GM23338 (cell line): Measurements from ENCODE around the gene MT2A. TPM values are rescaled to one million over a fixed set of nuclear protein-coding genes. Genes with fewer than 3 reads are reported as not detected.
"Not testable (repeated sequence)": the region's sequence is repeated elsewhere in the genome, so short reads cannot be mapped to it uniquely, and the experiment has no call there.

Source experiments
- ATAC-seq: fragments of 200-7000 bp; cut with Tn5 transposase; 3 replicates; pipeline ENCODE4 v1.9.1; 2020
- DNase-seq: peaks from one replicate; pipeline ENCODE4 v3.0.0-alpha.2; 2015; ENCODE audit warnings: low spot score
- H2AFZ ChIP-seq: fragments of 200-600 bp; sonication (generic); 2 replicates; pipeline ENCODE4 v1.8.0; 2016; ENCODE audit warnings: antibody characterized with exemption, mild to moderate bottlenecking, moderate library complexity
- H3F3A ChIP-seq: fragments of 200-600 bp; sonication (generic); replicated peaks from 2 replicates; pipeline ENCODE4 v1.8.0; 2017; ENCODE audit warnings: antibody characterized with exemption, mixed run types, low read depth
- H3K27ac ChIP-seq: fragments of 200-600 bp; sonication (generic); 2 replicates; pipeline ENCODE4 v1.6.1; 2016; ENCODE audit warnings: low read depth
- H3K27me3 ChIP-seq: fragments of 200-600 bp; sonication (generic); 2 replicates; pipeline ENCODE4 v1.8.0; 2016; ENCODE audit warnings: mild to moderate bottlenecking, mixed run types, moderate library complexity; ENCODE audit not compliant: insufficient read depth
- H3K36me3 ChIP-seq: fragments of 200-600 bp; sonication (generic); 2 replicates; pipeline ENCODE4 v1.8.0; 2016; ENCODE audit warnings: mild to moderate bottlenecking; ENCODE audit not compliant: insufficient read depth
- H3K4me1 ChIP-seq: fragments of 200-600 bp; sonication (generic); 2 replicates; pipeline ENCODE4 v1.8.0; 2016; ENCODE audit warnings: mild to moderate bottlenecking, moderate library complexity; ENCODE audit not compliant: insufficient read depth
- H3K4me2 ChIP-seq: fragments of 200-600 bp; sonication (generic); 2 replicates; pipeline ENCODE4 v1.7.1; 2017; ENCODE audit warnings: mixed run types
- H3K4me3 ChIP-seq: fragments of 200-600 bp; sonication (generic); 2 replicates; pipeline ENCODE4 v1.6.1; 2016; ENCODE audit warnings: mixed run types
- H3K79me2 ChIP-seq: fragments of 200-600 bp; sonication (generic); replicated peaks from 2 replicates; pipeline ENCODE4 v1.8.0; 2017; ENCODE audit warnings: mild to moderate bottlenecking; ENCODE audit not compliant: insufficient read depth
- H3K9me2 ChIP-seq: fragments of 200-600 bp; sonication (generic); 2 replicates; pipeline ENCODE4 v1.8.0; 2017; ENCODE audit not compliant: insufficient read depth
- H4K20me1 ChIP-seq: fragments of 200-600 bp; sonication (generic); replicated peaks from 2 replicates; pipeline ENCODE4 v1.8.0; 2017; ENCODE audit warnings: mild to moderate bottlenecking; ENCODE audit not compliant: insufficient read depth
- H3K27ac Mint-ChIP-seq: 2 replicates; pipeline ENCODE4 v1.8.0; 2020; ENCODE audit warnings: inconsistent platforms, mild to moderate bottlenecking, moderate library complexity, mixed read lengths
- H3K27me3 Mint-ChIP-seq: 3 replicates; pipeline ENCODE4 v1.8.0; 2022; ENCODE audit warnings: low read depth, mild to moderate bottlenecking, moderate library complexity, mixed read lengths, inconsistent platforms; ENCODE audit not compliant: insufficient read depth, poor library complexity
- H3K36me3 Mint-ChIP-seq: 3 replicates; pipeline ENCODE4 v1.8.0; 2021; ENCODE audit warnings: low read depth, mild to moderate bottlenecking, inconsistent platforms, moderate library complexity, mixed read lengths
- H3K4me1 Mint-ChIP-seq: 3 replicates; pipeline ENCODE4 v1.8.0; 2020; ENCODE audit warnings: mild to moderate bottlenecking, inconsistent platforms, mixed read lengths
- H3K4me3 Mint-ChIP-seq: 3 replicates; pipeline ENCODE4 v1.8.0; 2021; ENCODE audit warnings: moderate library complexity, mild to moderate bottlenecking, inconsistent platforms, mixed read lengths
- H3K9me3 Mint-ChIP-seq: 3 replicates; pipeline ENCODE4 v1.8.0; 2020; ENCODE audit warnings: moderate library complexity, mild to moderate bottlenecking, inconsistent platforms, mixed read lengths
- CREB1 ChIP-seq: fragments of 250-450 bp; sonication (Bioruptor Pico); IDR thresholded peaks from 2 replicates; pipeline ENCODE4 v1.5.0; 2020; ENCODE audit warnings: low read depth, mild to moderate bottlenecking, moderate library complexity
- EZH2phosphoT487 ChIP-seq: fragments of 200-600 bp; sonication (generic); IDR thresholded peaks from one replicate; pipeline ENCODE4 v1.8.1; 2018; ENCODE audit warnings: antibody characterized with exemption; ENCODE audit not compliant: unreplicated experiment
- STAT1 ChIP-seq: IDR thresholded peaks from one replicate; pipeline ENCODE4 v1.6.1; 2016; ENCODE audit warnings: antibody characterized with exemption; ENCODE audit not compliant: unreplicated experiment
- ZNF114 ChIP-seq: fragments of 250-450 bp; sonication (Bioruptor Pico); IDR thresholded peaks from 2 replicates; pipeline ENCODE4 v1.5.0; 2020; ENCODE audit warnings: mild to moderate bottlenecking, moderate library complexity
- ZNF331 ChIP-seq: fragments of 250-450 bp; sonication (Bioruptor Pico); IDR thresholded peaks from 2 replicates; pipeline ENCODE4 v1.5.0; 2020; ENCODE audit warnings: low read depth, mild to moderate bottlenecking, moderate library complexity
- polyA plus RNA-seq: library from polyadenylated mRNA; unstranded; fragments of >200 nt; fragmentation: Nextera tagmentation; extraction: Ambion mirVana; gene quantifications from 2 replicates; pipeline ENCODE4 v1.2.1, GENCODE V29; 2016
- total RNA-seq: library from RNA; depleted of rRNA; stranded (reverse); fragments of >200 nt; shearing (Covaris generic); gene quantifications from 2 replicates; pipeline ENCODE4 v1.2.3, GENCODE V29; 2014
- TF ChIP-seq, protein P1 (sequence below): fragments of 250-450 bp; sonication (Bioruptor Pico); IDR thresholded peaks from 2 replicates; pipeline ENCODE4 v1.5.0; 2020; ENCODE audit warnings: mild to moderate bottlenecking, moderate library complexity

Gene MT2A
- total and polyA plus RNA-seq, 2 experiments from 2014 or later, result 13.9 to 243 TPM

DNA sequence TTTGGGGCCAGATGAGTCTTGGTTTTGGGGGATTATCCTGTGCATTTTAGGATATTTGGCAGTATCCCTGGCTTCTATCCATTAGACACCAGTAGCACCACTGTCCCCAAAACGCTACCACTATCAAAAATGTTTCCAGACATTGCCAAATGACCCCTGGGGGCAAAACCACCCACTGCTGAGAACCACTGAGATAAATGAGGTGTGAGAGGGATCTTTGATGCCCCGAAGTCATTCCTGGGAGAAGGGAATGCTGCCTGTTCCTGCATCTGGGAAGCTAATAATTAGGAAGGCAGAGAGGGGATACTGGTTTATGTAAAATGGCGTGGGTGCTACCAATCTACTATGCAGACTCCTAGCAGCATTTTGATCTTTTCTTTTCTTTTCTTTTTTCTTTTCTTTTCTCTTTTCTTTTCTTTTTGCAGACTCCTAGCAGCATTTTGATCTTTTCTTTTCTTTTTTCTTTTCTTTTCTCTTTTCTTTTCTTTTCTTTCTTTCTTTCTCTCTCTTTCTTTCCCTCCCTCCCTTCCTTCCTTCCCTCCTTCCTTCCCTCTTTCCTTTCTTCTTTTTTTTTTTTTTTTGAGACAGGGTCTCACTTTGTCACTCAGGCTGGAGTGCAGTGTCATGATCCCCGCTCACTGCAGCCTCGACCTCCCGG is 27.9 kb upstream of the MT2A start:
- Histone ChIP-seq H3K4me1 (no peaks in the 10 kb centered on the region), H4K20me1 (no peaks in the 10 kb centered on the region), H3K27ac (no peak overlapping the region), H2AFZ (no peak overlapping the region), H3K36me3 (no peaks in the 10 kb centered on the region), H3F3A (no peaks in the 10 kb centered on the region), H3K4me3 (no peak overlapping the region), H3K9me2 (no peaks in the 10 kb centered on the region), H3K27me3 (0 out of 2 replicates have a peak, but pooled peaks cover 4% of the 10 kb centered on the region), H3K79me2 (no peaks in the 10 kb centered on the region), H3K4me2 (no peak overlapping the region)
- H3K27me3 Mint-ChIP-seq, result peaks cover 16% of the 10 kb centered on the region
- H3K4me1 Mint-ChIP-seq, result no peaks in the 10 kb centered on the region; the same call in 2 of the 3 replicates
- no peak overlapping the region for H3K27ac Mint-ChIP-seq
- TF ChIP-seq ZNF331 (no peak), STAT1 (no peak)
- no peak overlapping the region for H3K4me3 Mint-ChIP-seq
- H3K9me3 Mint-ChIP-seq, result peaks cover 4% of the 10 kb centered on the region; the same call in 2 of the 3 replicates
- H3K36me3 Mint-ChIP-seq, result peaks cover 2% of the 10 kb centered on the region; the same call in 2 of the 3 replicates
- DNase-seq, result no peak
- no peak for ATAC-seq

DNA sequence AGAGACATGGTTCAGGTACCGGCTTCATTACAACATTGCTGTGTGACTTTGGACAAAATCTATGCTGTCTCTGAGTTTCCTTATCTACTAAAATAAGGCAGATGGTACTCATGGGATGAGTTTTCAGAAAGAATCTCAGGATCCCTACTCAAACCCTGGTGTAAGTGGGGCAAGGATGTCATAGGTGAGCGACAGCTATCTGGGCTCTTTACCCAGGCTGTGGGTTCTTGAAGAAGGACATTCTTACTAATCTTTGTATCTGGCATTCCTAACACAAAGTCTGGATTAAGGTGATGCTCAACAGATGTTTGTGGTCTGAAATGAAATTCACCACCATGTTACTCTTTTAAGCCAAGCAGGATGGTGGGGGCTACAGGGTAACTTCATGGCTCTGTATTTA is 25.5 kb upstream of the MT2A start:
- peaks cover 18% of the 10 kb centered on the region for H3K27me3 ChIP-seq

DNA sequence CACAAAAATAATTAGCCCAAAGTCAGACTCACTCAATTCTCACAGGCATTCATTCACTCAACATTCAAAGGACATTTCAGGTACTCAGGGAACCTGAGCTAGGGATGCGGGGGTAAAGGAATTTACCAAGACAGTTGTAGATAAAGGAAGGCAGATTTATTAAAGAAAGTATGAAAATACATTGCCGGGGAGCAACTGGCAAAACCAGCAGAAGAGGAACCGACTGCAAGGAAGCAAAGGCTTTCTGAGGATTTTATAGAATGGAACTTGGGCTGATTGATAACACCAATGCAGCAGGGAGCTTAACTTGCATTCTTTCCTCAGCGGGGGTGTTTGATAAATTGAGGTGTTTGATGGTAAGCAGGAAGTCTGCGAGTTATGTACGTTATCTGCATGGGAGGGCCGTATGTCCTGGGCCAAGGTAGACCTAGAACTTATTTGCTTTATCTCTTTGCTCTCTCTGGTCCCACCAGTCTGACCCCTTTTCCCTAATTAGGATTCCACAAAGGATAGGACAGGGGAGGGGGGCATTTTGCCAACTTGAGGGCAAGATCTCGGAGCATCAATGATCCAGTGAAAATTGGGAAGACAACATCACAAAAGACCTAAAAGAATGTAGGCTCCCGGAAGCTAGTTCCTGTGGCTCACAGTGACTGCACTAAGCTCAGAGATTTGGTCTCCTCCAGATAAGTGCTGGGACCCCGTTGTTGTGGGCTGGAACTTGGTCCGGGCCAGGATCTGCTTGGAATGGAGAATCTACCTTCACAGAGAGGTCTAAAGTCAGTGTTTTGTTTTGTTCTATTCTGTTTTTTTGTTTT is 24.8 kb upstream of the MT2A start:
- Mint-ChIP-seq H3K36me3 (no peaks in the 10 kb centered on the region), H3K9me3 (no peaks in the 10 kb centered on the region)
- TF ChIP-seq CREB1 (CRISPR knock-in tag) (no peak), EZH2phosphoT487 (no peak), ZNF114 (CRISPR knock-in tag) (no peak)
- TF ChIP-seq, protein P1, sequence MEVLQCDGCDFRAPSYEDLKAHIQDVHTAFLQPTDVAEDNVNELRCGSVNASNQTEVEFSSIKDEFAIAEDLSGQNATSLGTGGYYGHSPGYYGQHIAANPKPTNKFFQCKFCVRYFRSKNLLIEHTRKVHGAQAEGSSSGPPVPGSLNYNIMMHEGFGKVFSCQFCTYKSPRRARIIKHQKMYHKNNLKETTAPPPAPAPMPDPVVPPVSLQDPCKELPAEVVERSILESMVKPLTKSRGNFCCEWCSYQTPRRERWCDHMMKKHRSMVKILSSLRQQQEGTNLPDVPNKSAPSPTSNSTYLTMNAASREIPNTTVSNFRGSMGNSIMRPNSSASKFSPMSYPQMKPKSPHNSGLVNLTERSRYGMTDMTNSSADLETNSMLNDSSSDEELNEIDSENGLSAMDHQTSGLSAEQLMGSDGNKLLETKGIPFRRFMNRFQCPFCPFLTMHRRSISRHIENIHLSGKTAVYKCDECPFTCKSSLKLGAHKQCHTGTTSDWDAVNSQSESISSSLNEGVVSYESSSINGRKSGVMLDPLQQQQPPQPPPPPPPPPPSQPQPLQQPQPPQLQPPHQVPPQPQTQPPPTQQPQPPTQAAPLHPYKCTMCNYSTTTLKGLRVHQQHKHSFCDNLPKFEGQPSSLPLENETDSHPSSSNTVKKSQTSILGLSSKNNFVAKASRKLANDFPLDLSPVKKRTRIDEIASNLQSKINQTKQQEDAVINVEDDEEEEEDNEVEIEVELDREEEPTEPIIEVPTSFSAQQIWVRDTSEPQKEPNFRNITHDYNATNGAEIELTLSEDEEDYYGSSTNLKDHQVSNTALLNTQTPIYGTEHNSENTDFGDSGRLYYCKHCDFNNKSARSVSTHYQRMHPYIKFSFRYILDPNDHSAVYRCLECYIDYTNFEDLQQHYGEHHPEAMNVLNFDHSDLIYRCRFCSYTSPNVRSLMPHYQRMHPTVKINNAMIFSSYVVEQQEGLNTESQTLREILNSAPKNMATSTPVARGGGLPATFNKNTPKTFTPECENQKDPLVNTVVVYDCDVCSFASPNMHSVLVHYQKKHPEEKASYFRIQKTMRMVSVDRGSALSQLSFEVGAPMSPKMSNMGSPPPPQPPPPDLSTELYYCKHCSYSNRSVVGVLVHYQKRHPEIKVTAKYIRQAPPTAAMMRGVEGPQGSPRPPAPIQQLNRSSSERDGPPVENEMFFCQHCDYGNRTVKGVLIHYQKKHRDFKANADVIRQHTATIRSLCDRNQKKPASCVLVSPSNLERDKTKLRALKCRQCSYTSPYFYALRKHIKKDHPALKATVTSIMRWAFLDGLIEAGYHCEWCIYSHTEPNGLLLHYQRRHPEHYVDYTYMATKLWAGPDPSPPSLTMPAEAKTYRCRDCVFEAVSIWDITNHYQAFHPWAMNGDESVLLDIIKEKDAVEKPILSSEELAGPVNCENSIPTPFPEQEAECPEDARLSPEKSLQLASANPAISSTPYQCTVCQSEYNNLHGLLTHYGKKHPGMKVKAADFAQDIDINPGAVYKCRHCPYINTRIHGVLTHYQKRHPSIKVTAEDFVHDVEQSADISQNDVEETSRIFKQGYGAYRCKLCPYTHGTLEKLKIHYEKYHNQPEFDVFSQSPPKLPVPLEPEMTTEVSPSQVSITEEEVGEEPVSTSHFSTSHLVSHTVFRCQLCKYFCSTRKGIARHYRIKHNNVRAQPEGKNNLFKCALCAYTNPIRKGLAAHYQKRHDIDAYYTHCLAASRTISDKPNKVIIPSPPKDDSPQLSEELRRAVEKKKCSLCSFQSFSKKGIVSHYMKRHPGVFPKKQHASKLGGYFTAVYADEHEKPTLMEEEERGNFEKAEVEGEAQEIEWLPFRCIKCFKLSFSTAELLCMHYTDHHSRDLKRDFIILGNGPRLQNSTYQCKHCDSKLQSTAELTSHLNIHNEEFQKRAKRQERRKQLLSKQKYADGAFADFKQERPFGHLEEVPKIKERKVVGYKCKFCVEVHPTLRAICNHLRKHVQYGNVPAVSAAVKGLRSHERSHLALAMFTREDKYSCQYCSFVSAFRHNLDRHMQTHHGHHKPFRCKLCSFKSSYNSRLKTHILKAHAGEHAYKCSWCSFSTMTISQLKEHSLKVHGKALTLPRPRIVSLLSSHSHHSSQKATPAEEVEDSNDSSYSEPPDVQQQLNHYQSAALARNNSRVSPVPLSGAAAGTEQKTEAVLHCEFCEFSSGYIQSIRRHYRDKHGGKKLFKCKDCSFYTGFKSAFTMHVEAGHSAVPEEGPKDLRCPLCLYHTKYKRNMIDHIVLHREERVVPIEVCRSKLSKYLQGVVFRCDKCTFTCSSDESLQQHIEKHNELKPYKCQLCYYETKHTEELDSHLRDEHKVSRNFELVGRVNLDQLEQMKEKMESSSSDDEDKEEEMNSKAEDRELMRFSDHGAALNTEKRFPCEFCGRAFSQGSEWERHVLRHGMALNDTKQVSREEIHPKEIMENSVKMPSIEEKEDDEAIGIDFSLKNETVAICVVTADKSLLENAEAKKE (CRISPR knock-in tag), result no peak

More for the DNA sequence above, 25.5 kb upstream of the MT2A start:
- H3K9me3 Mint-ChIP-seq, H3K36me3 Mint-ChIP-seq, H3K27ac ChIP-seq, H4K20me1 ChIP-seq, H3K4me1 ChIP-seq, H3K4me3 Mint-ChIP-seq, H3K4me3 ChIP-seq, H3K79me2 ChIP-seq, H3K9me2 ChIP-seq, DNase-seq, H3F3A ChIP-seq, H3K27ac Mint-ChIP-seq, H3K4me2 ChIP-seq, H3K36me3 ChIP-seq, H3K4me1 Mint-ChIP-seq, H2AFZ ChIP-seq, ATAC-seq: not testable (repeated sequence)
- H3K27me3 Mint-ChIP-seq, result peaks cover 28% of the 10 kb centered on the region

More for the DNA sequence above, 24.8 kb upstream of the MT2A start:
- Histone ChIP-seq H4K20me1 (no peaks in the 10 kb centered on the region), H3F3A (no peaks in the 10 kb centered on the region), H3K4me1 (no peaks in the 10 kb centered on the region), H3K4me2 (no peak overlapping the region), H3K9me2 (no peaks in the 10 kb centered on the region), H3K27ac (no peak overlapping the region), H2AFZ (no peak overlapping the region), H3K4me3 (no peak overlapping the region), H3K79me2 (no peaks in the 10 kb centered on the region), H3K27me3 (peaks cover 24% of the 10 kb centered on the region), H3K36me3 (no peaks in the 10 kb centered on the region)
- H3K27ac Mint-ChIP-seq, result no peak overlapping the region
- ATAC-seq, result no peak
- peaks cover 34% of the 10 kb centered on the region for H3K27me3 Mint-ChIP-seq
- H3K4me3 Mint-ChIP-seq, result no peak overlapping the region
- no peaks in the 10 kb centered on the region; the same call in 2 of the 3 replicates for H3K4me1 Mint-ChIP-seq
- DNase-seq, result no peak
